GM12892 (cell line): ENCODE results near the gene TUBGCP2.

Experiments used
- DNase-seq: peaks from one replicate; pipeline ENCODE4 v3.0.0; 2011; ENCODE audit not compliant: insufficient read length
- FAIRE-seq: peaks from 2 replicates; lab custom pipeline; 2011; peaks lifted over from hg19 to GRCh38; lab: Jason Lieb, UNC
- POLR2A ChIP-seq: IDR thresholded peaks from 2 replicates; pipeline ENCODE4 v1.6.1; 2011; ENCODE audit warnings: low read depth, low read length, control low read depth
- POLR2AphosphoS5 ChIP-seq: IDR thresholded peaks from 2 replicates; pipeline ENCODE4 v1.6.1; 2011; ENCODE audit warnings: low read depth, low read length, control low read depth
- TAF1 ChIP-seq: IDR thresholded peaks from 2 replicates; pipeline ENCODE4 v1.6.1; 2011; ENCODE audit warnings: low read depth, mild to moderate bottlenecking, control low read depth, low read length, borderline replicate concordance

The TUBGCP2 gene

DNA sequence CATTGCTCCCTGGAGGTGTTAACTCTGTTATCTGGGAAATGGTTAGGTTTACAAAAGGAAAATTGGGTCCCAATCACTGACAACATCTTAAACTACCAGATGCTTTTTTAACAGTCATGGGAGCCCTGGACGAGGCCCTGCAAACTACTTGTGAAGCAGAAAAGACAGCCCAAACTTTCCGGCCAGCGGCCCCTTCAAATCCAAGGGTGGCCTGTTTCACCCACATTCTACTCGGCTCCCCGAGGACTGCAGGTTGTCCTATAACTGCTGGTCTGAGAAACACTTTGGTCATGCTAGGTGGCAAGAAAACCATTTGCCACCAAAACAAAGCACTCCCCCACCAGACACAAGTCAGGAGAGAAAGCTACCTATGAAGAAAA, 2.6 kb downstream of the TUBGCP2 start:
- DNase-seq (no peak), FAIRE-seq (no peak)
- TF ChIP-seq POLR2AphosphoS5 (no peak), TAF1 (no peak), POLR2A (no peak)

DNA sequence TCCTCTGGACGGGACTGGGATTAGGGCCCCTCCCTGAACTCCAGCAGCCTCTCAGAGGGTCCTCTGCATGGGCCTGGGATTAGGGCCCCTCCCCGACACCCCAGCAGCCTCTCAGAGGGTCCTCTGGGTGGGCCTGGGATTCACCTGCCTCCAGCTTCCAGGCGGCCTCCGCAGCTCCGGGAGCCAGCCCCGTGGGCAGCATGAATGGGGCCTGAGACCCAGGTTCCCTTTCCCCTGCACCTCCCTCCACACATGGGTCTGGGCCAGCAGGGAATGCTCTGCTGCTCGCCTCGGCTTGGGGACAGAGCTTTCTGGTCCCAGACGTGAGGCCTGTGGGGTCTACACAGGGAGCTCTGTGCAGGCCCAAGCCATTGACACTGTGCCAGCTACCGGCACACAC, 5.5 kb downstream of the TUBGCP2 start:
- TF ChIP-seq POLR2AphosphoS5: no peak
- no peak for TF ChIP-seq TAF1
- no peak for TF ChIP-seq POLR2A
- DNase-seq (no peak), FAIRE-seq (no peak)

DNA sequence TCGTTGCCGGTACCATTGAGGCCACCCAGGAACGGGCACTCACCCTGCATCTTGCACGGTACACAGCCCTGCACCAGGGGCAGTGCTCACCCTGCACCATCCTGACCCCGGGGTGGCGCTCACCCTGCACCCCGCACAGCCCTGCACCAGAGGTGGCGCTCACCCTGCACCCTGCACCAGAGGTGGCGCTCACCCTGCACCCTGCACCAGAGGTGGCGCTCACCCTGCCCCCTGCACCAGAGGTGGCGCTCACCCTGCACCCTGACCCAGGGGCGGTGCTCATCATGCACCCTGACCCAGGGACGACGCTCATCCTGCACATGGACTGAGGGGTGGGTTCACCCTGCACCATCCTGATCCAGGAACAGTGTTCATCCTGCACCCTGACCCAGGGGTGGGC, 6.4 kb downstream of the TUBGCP2 start:
- no peak for FAIRE-seq
- TF ChIP-seq POLR2A: no peak
- no peak for TF ChIP-seq TAF1
- no peak for TF ChIP-seq POLR2AphosphoS5
- DNase-seq: no peak

DNA sequence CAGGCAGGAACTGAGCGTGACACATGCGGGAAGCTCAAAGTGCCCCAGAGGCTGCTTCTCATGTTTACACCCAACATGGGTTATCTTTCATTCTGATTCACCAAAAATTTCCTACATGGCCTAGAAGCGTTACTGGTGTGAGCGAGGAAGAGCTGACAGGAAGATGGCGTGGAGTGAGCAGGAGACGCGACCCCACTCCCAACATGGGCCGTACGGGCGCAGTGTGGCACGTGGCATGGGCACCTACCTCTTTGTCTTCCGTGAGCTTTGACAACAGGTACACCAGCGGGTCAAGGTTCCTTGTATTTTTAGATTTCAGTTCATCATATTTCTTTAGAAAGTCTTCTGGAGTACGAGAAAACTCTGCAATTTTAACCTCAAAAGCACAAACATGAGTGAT, 8.9 kb downstream of the TUBGCP2 start:
- FAIRE-seq (no peak), DNase-seq (no peak)
- TF ChIP-seq POLR2AphosphoS5 (no peak), TAF1 (no peak), POLR2A (no peak)

DNA sequence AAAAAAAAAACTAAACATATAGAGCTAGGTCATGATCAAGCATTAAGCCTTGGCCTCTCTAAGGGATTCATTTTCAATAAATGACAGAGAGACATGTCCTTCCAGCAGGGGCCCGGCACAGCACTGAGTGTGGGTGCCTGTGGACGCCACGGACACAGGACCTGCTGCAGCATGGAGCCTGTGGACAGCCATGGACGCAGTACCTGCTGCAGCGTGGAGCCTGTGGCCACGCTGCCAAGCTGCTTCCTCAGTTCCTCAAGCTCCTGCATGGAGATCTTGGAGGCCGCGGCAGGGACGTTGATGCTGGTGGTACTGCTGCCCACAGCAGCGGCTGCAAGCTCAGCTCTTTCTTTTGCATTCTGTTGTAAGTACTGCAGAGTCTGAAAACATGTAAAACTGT, 9.4 kb downstream of the TUBGCP2 start:
- no peak for DNase-seq
- FAIRE-seq: no peak

DNA sequence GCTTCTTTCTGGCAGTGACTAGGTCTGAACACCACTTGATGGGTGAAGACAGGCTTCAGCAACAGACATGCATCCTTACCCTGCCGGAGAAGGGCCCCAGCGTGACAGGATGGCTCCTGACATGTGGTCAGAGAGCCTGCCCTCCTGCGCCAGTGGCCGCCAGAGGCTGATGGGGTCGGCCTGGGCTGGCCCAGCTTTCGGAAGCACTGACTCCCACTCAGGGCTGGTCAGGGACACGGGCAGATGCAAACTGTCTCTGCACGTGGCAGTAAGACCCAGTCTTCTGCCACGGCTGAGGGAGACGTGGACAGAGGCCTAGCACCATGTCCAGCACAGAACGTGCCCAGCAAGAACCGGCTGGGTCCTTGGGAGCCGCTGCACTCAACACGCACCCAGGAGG, 10.2 kb downstream of the TUBGCP2 start:
- TF ChIP-seq POLR2A: no peak
- TF ChIP-seq TAF1: no peak
- no peak for TF ChIP-seq POLR2AphosphoS5
- FAIRE-seq: no peak
- DNase-seq: no peak

More for the DNA sequence above, 9.4 kb downstream of the TUBGCP2 start:
- no peak for TF ChIP-seq POLR2AphosphoS5
- TF ChIP-seq POLR2A: no peak
- TF ChIP-seq TAF1: no peak

DNA sequence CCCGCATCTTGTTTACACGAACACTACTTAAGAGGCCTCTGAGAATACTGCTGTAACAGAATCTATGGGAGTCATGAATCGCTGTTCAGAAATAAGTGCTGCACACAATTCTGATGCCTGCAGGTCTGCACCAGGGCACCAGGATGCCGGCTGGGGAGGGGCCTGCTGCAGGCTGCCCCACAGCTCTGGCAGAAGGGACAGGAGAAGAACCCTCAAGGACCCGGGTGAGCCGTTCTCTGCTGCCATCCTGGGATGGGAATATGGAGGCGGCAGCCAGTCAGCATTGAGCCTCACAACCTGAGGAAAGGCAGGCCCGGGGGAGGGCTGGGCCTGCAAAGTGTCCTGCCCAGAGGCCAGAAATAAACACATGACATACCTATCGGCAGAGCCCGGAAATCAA, 11.2 kb downstream of the TUBGCP2 start:
- TF ChIP-seq TAF1 (no peak), POLR2A (no peak), POLR2AphosphoS5 (no peak)
- no peak for FAIRE-seq

DNA sequence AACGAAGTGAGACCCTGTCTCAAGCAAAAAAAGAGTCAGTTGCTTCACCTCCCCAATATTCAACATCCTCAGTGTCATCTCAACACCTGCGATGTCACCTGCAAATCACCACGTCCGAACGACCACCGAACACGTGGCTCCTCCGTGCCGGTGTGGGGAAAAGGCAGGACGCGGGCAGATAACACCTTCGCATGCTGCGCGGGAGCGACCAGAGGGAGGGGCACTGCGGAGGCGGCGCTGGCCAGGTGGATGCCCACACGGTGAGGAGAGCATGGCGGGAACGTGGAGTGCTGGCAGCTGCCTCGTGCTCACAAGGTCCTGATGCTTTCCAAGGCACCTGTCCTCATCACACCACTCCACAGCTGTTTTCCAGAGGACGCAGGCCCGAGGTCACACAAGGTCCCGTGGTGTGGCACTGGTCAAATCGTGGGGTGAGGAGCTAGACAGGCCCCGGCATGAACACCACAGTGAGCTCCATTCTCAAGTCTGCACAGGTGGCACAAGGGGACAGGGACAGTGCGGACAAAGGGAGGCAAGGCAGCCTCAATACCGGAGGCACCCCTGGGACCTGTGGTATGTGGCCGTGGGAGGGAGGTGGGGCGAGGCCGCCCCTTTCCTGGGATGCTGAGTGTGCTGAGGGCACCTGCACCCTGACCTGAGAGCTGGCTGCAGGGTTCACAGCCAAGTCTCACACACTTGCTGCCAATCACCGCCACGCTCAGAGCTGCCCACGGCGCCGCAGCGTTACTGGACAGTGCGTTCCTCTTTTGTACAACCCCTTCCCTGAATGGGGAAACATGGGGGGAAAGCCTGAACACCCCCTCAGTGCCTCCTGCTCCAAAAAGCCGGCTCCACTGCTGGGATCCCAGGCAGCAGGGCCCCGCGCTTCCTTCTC, 13.0 kb downstream of the TUBGCP2 start:
- FAIRE-seq (no peak), DNase-seq (no peak)
- no peak for TF ChIP-seq POLR2A
- TF ChIP-seq TAF1: no peak
- no peak for TF ChIP-seq POLR2AphosphoS5

More for the DNA sequence above, 11.2 kb downstream of the TUBGCP2 start:
- no peak for DNase-seq

DNA sequence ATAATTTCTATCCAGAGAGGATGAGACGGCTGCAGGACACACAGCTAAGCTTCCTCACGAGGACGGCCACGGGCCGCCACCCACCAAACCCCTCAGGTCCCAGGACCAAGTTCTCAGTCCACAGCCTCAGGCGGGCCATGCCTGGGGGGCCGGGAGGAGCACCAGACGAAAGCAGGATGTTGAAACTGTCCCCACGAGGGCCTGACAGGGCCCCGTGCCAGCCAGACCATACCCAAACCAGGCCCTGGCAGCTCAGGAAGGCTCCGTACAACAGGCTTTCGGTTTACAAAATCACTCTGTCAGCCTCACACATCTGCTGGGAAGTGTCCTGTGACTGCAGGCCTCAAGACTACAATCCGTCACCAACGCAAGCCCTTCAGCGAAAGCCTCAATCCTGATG, 14.5 kb downstream of the TUBGCP2 start:
- DNase-seq: no peak
- TF ChIP-seq POLR2AphosphoS5: no peak
- FAIRE-seq: no peak

DNA sequence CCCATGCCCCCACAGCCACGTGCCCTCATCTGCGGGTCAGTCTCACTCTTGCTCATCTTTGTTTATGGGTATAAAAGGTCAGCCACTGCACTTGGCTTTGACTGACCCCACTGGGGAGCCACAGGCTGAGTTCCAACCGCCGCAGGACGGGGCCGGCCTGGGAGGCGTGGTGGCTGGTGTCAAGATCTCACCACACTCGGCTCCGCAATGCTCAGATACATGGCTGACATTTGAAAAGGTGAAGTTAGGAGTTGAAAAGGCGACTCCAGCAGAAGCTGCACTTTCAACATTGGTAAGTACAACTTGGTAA, 14.9 kb downstream of the TUBGCP2 start:
- no peak for TF ChIP-seq POLR2AphosphoS5
- no peak for TF ChIP-seq TAF1
- no peak for TF ChIP-seq POLR2A
- FAIRE-seq: no peak
- no peak for DNase-seq

DNA sequence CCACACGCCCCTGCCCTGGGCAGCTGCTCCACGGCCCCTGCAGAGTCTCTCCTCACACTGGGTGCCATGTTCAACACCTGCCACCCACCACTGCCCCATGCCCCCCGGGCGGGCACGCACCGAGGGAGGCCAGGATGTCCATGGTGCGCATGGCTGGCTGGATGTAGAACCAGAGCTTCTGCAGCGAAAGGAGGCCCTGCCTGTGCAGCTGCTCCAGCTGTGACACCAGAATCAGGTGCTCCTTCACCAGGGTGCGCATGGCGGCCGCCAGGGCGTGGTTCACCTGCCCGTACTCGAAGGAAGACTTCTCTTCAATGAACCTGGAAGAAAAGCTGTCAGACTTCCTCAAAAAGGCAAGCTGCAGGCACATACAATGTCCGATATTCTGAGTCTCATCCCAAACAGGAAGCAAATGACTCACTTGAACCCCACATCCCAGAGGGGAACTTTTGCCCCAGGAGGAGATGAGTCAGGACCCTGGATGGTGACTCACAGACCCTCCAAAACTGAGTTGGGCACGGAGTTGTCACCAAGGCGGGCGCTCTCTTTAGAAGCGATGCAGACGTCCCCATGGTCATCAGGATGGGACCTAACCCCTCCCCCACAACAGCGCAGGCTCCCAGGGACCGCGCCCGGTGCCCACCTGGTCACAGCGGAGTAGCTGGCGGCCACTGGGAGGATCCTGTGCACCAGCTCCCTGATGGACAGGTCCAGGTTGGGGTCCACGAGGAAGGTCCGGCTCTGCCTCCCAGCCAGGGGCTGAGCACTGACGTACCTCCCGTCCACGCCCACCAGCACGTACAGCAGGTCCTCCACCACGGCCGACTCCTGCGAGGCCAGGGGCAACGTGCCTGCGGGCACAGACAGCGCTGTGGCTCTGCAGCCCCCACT, 15.5 kb downstream of the TUBGCP2 start:
- TF ChIP-seq TAF1 (no peak), POLR2AphosphoS5 (no peak), POLR2A (no peak)
- DNase-seq: no peak
- FAIRE-seq: no peak
